ENCODE measurements around the gene CBX1. TPM values are rescaled to one million over a fixed set of nuclear protein-coding genes. Genes with fewer than 3 reads are reported as not detected.
A peak's percentile ranks its signal among the peaks of the same experiment; 100 is the strongest.

The CBX1 gene
- total and polyA plus RNA-seq, 2 of the 13 experiments (the other 11 are each of a cell fraction or from before 2014, with no cell fraction given) = 17.8 to 108 TPM

DNA sequence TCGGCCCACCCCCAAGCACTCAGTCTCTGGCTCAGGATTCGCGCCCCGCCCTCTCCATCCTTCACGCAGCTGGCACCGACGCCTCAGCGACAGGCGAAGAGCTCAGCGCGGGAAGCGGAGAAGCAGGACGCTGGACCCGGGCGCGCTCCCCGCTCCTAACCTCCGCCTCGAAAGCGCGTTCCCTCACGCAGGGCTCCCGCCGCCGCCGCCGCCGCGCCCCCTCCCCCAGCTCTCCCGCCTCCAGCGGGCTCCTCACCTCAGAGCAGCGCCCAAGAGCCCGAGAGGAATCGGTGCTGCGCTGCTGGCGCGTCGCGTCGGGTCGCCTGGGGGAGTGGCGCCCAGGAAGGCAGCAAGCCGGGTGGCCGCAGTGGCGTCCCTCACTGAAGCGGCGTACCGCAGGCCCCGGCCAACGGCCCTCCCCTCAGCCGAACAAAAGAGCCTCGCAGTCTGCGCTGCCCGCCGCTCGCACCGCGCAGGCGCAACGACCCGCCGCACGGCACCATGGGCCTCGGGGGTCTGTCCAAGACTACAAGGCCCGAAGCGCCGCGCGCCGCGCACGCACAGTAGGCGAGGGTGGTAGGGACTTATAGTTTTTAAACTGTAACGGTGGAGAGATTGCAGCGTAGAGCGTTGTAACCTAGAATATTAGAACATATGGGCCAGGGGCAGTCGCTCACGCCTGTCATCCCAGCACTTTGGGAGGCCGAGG is at the start of gene CBX1 (continued):
- TF ChIP-seq TGIF2 (CRISPR knock-in tag; IDR thresholded peaks at IDR 0.05) (peak; percentile 26; the same call in 1 of the 2 replicates), SRSF4 (IDR thresholded peaks at IDR 0.05; ENCODE audit: low read depth, low read length, poor library complexity, severe bottlenecking) (no peak), KLF6 (CRISPR knock-in tag; IDR thresholded peaks at IDR 0.05) (peak; percentile 72), ZNF234 (CRISPR knock-in tag; conservative IDR thresholded peaks at IDR 0.05) (no peak), RFX5 (IDR thresholded peaks at IDR 0.05; ENCODE audit: low read depth, low read length) (no peak), NR2F2 (IDR thresholded peaks at IDR 0.05; ENCODE audit: borderline replicate concordance, low read depth) (no peak), DR1 (CRISPR knock-in tag; IDR thresholded peaks at IDR 0.05) (peak; percentile 88), KDM5A (IDR thresholded peaks at IDR 0.05; ENCODE audit: borderline replicate concordance, low read length) (peak; percentile 76; the same call in 1 of the 2 replicates), ZNF780A (CRISPR knock-in tag; IDR thresholded peaks at IDR 0.05) (peak; percentile 86; the same call in 1 of the 2 replicates)
- TF ChIP-seq, protein P1, sequence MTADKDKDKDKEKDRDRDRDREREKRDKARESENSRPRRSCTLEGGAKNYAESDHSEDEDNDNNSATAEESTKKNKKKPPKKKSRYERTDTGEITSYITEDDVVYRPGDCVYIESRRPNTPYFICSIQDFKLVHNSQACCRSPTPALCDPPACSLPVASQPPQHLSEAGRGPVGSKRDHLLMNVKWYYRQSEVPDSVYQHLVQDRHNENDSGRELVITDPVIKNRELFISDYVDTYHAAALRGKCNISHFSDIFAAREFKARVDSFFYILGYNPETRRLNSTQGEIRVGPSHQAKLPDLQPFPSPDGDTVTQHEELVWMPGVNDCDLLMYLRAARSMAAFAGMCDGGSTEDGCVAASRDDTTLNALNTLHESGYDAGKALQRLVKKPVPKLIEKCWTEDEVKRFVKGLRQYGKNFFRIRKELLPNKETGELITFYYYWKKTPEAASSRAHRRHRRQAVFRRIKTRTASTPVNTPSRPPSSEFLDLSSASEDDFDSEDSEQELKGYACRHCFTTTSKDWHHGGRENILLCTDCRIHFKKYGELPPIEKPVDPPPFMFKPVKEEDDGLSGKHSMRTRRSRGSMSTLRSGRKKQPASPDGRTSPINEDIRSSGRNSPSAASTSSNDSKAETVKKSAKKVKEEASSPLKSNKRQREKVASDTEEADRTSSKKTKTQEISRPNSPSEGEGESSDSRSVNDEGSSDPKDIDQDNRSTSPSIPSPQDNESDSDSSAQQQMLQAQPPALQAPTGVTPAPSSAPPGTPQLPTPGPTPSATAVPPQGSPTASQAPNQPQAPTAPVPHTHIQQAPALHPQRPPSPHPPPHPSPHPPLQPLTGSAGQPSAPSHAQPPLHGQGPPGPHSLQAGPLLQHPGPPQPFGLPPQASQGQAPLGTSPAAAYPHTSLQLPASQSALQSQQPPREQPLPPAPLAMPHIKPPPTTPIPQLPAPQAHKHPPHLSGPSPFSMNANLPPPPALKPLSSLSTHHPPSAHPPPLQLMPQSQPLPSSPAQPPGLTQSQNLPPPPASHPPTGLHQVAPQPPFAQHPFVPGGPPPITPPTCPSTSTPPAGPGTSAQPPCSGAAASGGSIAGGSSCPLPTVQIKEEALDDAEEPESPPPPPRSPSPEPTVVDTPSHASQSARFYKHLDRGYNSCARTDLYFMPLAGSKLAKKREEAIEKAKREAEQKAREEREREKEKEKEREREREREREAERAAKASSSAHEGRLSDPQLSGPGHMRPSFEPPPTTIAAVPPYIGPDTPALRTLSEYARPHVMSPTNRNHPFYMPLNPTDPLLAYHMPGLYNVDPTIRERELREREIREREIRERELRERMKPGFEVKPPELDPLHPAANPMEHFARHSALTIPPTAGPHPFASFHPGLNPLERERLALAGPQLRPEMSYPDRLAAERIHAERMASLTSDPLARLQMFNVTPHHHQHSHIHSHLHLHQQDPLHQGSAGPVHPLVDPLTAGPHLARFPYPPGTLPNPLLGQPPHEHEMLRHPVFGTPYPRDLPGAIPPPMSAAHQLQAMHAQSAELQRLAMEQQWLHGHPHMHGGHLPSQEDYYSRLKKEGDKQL (CRISPR knock-in tag; IDR thresholded peaks at IDR 0.05; ENCODE audit: low read depth) = peak; percentile 62; the same call in 1 of the 2 replicates
- TF ChIP-seq, protein P2, sequence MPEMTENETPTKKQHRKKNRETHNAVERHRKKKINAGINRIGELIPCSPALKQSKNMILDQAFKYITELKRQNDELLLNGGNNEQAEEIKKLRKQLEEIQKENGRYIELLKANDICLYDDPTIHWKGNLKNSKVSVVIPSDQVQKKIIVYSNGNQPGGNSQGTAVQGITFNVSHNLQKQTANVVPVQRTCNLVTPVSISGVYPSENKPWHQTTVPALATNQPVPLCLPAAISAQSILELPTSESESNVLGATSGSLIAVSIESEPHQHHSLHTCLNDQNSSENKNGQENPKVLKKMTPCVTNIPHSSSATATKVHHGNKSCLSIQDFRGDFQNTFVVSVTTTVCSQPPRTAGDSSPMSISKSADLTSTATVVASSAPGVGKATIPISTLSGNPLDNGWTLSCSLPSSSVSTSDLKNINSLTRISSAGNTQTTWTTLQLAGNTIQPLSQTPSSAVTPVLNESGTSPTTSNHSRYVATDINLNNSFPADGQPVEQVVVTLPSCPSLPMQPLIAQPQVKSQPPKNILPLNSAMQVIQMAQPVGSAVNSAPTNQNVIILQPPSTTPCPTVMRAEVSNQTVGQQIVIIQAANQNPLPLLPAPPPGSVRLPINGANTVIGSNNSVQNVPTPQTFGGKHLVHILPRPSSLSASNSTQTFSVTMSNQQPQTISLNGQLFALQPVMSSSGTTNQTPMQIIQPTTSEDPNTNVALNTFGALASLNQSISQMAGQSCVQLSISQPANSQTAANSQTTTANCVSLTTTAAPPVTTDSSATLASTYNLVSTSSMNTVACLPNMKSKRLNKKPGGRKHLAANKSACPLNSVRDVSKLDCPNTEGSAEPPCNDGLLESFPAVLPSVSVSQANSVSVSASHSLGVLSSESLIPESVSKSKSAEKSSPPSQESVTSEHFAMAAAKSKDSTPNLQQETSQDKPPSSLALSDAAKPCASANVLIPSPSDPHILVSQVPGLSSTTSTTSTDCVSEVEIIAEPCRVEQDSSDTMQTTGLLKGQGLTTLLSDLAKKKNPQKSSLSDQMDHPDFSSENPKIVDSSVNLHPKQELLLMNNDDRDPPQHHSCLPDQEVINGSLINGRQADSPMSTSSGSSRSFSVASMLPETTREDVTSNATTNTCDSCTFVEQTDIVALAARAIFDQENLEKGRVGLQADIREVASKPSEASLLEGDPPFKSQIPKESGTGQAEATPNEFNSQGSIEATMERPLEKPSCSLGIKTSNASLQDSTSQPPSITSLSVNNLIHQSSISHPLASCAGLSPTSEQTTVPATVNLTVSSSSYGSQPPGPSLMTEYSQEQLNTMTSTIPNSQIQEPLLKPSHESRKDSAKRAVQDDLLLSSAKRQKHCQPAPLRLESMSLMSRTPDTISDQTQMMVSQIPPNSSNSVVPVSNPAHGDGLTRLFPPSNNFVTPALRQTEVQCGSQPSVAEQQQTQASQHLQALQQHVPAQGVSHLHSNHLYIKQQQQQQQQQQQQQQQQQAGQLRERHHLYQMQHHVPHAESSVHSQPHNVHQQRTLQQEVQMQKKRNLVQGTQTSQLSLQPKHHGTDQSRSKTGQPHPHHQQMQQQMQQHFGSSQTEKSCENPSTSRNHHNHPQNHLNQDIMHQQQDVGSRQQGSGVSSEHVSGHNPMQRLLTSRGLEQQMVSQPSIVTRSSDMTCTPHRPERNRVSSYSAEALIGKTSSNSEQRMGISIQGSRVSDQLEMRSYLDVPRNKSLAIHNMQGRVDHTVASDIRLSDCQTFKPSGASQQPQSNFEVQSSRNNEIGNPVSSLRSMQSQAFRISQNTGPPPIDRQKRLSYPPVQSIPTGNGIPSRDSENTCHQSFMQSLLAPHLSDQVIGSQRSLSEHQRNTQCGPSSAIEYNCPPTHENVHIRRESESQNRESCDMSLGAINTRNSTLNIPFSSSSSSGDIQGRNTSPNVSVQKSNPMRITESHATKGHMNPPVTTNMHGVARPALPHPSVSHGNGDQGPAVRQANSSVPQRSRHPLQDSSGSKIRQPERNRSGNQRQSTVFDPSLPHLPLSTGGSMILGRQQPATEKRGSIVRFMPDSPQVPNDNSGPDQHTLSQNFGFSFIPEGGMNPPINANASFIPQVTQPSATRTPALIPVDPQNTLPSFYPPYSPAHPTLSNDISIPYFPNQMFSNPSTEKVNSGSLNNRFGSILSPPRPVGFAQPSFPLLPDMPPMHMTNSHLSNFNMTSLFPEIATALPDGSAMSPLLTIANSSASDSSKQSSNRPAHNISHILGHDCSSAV (CRISPR knock-in tag; IDR thresholded peaks at IDR 0.05; ENCODE audit: borderline replicate concordance) = peak; percentile 74; the same call in 1 of the 2 replicates
- TF ChIP-seq, protein P3, sequence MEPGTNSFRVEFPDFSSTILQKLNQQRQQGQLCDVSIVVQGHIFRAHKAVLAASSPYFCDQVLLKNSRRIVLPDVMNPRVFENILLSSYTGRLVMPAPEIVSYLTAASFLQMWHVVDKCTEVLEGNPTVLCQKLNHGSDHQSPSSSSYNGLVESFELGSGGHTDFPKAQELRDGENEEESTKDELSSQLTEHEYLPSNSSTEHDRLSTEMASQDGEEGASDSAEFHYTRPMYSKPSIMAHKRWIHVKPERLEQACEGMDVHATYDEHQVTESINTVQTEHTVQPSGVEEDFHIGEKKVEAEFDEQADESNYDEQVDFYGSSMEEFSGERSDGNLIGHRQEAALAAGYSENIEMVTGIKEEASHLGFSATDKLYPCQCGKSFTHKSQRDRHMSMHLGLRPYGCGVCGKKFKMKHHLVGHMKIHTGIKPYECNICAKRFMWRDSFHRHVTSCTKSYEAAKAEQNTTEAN (CRISPR knock-in tag; conservative IDR thresholded peaks at IDR 0.05) = peak; percentile 21
